WTC11 (cell line): ENCODE measurements around the gene RPTN. TPM values are rescaled to one million over a fixed set of nuclear protein-coding genes. Genes with fewer than 3 reads are reported as not detected.

Experiments
- ATAC-seq: fragments of 200-7000 bp; cut with Tn5 transposase; 2 replicates; pipeline ENCODE4 v1.10.0; 2021; ENCODE audit warnings: mild to moderate bottlenecking, moderate library complexity
- CTCF ChIA-PET: fragments of 300-600 bp; sonication (Branson Sonifier 250); formaldehyde crosslinking; loops from one replicate; lab custom pipeline; 2021; ENCODE audit warnings: antibody characterized with exemption; lab: Charles Lee
- POLR2A ChIA-PET: fragments of 350-600 bp; sonication (Branson Sonifier 250); formaldehyde crosslinking; loops from one replicate; lab custom pipeline; 2021; ENCODE audit warnings: antibody characterized with exemption; lab: Charles Lee
- DNase-seq: peaks from one replicate; pipeline ENCODE4 v3.0.0; 2021; ENCODE audit warnings: low spot score
- H3K27ac Mint-ChIP-seq: 2 replicates; pipeline ENCODE4 v1.8.0; 2021; ENCODE audit warnings: mixed read lengths
- H3K27me3 Mint-ChIP-seq: 2 replicates; pipeline ENCODE4 v1.8.0; 2021; ENCODE audit warnings: low read depth, mild to moderate bottlenecking, moderate library complexity, mixed read lengths
- H3K36me3 Mint-ChIP-seq: 2 replicates; pipeline ENCODE4 v1.8.0; 2021; ENCODE audit warnings: mixed read lengths
- H3K4me1 Mint-ChIP-seq: 2 replicates; pipeline ENCODE4 v1.8.0; 2022; ENCODE audit warnings: mixed read lengths
- H3K4me3 Mint-ChIP-seq: 2 replicates; pipeline ENCODE4 v1.8.0; 2021; ENCODE audit warnings: mild to moderate bottlenecking, moderate library complexity, mixed read lengths
- H3K9me3 Mint-ChIP-seq: 2 replicates; pipeline ENCODE4 v1.8.0; 2021; ENCODE audit warnings: mixed read lengths
- AFF4 ChIP-seq: sonication (generic); formaldehyde crosslinking; IDR thresholded peaks from 2 replicates; pipeline ENCODE4 v1.8.1; 2023; ENCODE audit warnings: mild to moderate bottlenecking, missing genetic modification reagents, borderline replicate concordance
- E2F1 ChIP-seq: sonication (generic); formaldehyde crosslinking; IDR thresholded peaks from 2 replicates; pipeline ENCODE4 v1.8.0; 2022; ENCODE audit warnings: mild to moderate bottlenecking, missing genetic modification reagents
- EMX1 ChIP-seq: fragments of 250-450 bp; sonication (Bioruptor Pico); IDR thresholded peaks from 2 replicates; pipeline ENCODE4 v1.8.0; 2021; ENCODE audit warnings: mild to moderate bottlenecking
- FOXJ3 ChIP-seq: sonication (generic); formaldehyde crosslinking; IDR thresholded peaks from 2 replicates; pipeline ENCODE4 v1.9.0; 2021; ENCODE audit warnings: missing genetic modification reagents, mild to moderate bottlenecking, borderline replicate concordance
- FOXP1 ChIP-seq: sonication (generic); formaldehyde crosslinking; IDR thresholded peaks from 2 replicates; pipeline ENCODE4 v1.8.0; 2022; ENCODE audit warnings: missing genetic modification reagents, mild to moderate bottlenecking, moderate library complexity, borderline replicate concordance
- GABPB1 ChIP-seq: sonication (generic); formaldehyde crosslinking; IDR thresholded peaks from 2 replicates; pipeline ENCODE4 v1.8.1; 2023; ENCODE audit warnings: mild to moderate bottlenecking, missing genetic modification reagents
- HMGXB4 ChIP-seq: sonication (generic); formaldehyde crosslinking; IDR thresholded peaks from 2 replicates; pipeline ENCODE4 v1.8.1; 2023; ENCODE audit warnings: mild to moderate bottlenecking, moderate library complexity, missing genetic modification reagents
- JUN ChIP-seq: sonication (generic); formaldehyde crosslinking; IDR thresholded peaks from 2 replicates; pipeline ENCODE4 v1.8.0; 2023; ENCODE audit warnings: mild to moderate bottlenecking, missing genetic modification reagents
- MLX ChIP-seq: sonication (generic); formaldehyde crosslinking; IDR thresholded peaks from 2 replicates; pipeline ENCODE4 v1.8.1; 2023; ENCODE audit warnings: mild to moderate bottlenecking, missing genetic modification reagents, moderate library complexity
- NFE2L1 ChIP-seq: sonication (generic); formaldehyde crosslinking; IDR thresholded peaks from 2 replicates; pipeline ENCODE4 v1.8.1; 2023; ENCODE audit warnings: missing genetic modification reagents
- NFYB ChIP-seq: sonication (generic); formaldehyde crosslinking; conservative IDR thresholded peaks from 2 replicates; pipeline ENCODE4 v1.8.0; 2022; ENCODE audit warnings: low read depth, missing genetic modification reagents
- NR2C2 ChIP-seq: sonication (generic); formaldehyde crosslinking; IDR thresholded peaks from 2 replicates; pipeline ENCODE4 v1.8.0; 2022; ENCODE audit warnings: mild to moderate bottlenecking, missing genetic modification reagents
- RELA ChIP-seq: sonication (generic); formaldehyde crosslinking; IDR thresholded peaks from 2 replicates; pipeline ENCODE4 v1.8.1; 2022; ENCODE audit warnings: missing genetic modification reagents, mild to moderate bottlenecking, borderline replicate concordance
- STAT6 ChIP-seq: sonication (generic); formaldehyde crosslinking; conservative IDR thresholded peaks from 2 replicates; pipeline ENCODE4 v1.8.1; 2023; ENCODE audit warnings: mild to moderate bottlenecking, low read depth, missing genetic modification reagents, moderate library complexity
- TEAD1 ChIP-seq: sonication (generic); formaldehyde crosslinking; IDR thresholded peaks from 2 replicates; pipeline ENCODE4 v1.8.0; 2022; ENCODE audit warnings: mild to moderate bottlenecking, missing genetic modification reagents
- ZNF232 ChIP-seq: sonication (generic); formaldehyde crosslinking; IDR thresholded peaks from 2 replicates; pipeline ENCODE4 v1.8.0; 2022; ENCODE audit warnings: mild to moderate bottlenecking, missing genetic modification reagents
- ZNF532 ChIP-seq: fragments of 250-450 bp; sonication (Bioruptor Pico); IDR thresholded peaks from 2 replicates; pipeline ENCODE4 v1.9.0; 2021; ENCODE audit warnings: mild to moderate bottlenecking, borderline replicate concordance
- ZNF671 ChIP-seq: fragments of 250-450 bp; sonication (Bioruptor Pico); IDR thresholded peaks from 2 replicates; pipeline ENCODE4 v1.8.0; 2021; ENCODE audit warnings: mild to moderate bottlenecking
- total RNA-seq: library from RNA; stranded (reverse); gene quantifications from 3 replicates; pipeline ENCODE4 v1.2.3, GENCODE V29; 2021

RPTN gene
- total RNA-seq, 1 experiment from 2014 or later: not detected

- peaks cover 31% of the 10 kb centered on the region for H3K36me3 Mint-ChIP-seq
- peaks cover 91% of the 10 kb centered on the region for H3K9me3 Mint-ChIP-seq
- H3K27me3 Mint-ChIP-seq: peaks cover 17% of the 10 kb centered on the region
- ATAC-seq: no peak
- no peak for DNase-seq
- H3K4me3 Mint-ChIP-seq: no peak overlapping the region
- TF ChIP-seq STAT6 (CRISPR knock-in tag) (no peak), FOXJ3 (CRISPR knock-in tag) (no peak), EMX1 (CRISPR knock-in tag) (no peak), TEAD1 (CRISPR knock-in tag) (no peak), ZNF671 (CRISPR knock-in tag) (no peak), NFYB (CRISPR knock-in tag) (no peak), NR2C2 (CRISPR knock-in tag) (no peak), ZNF532 (CRISPR knock-in tag) (no peak), E2F1 (CRISPR knock-in tag) (no peak), JUN (CRISPR knock-in tag) (no peak), RELA (CRISPR knock-in tag) (no peak), AFF4 (CRISPR knock-in tag) (no peak), ZNF232 (CRISPR knock-in tag) (no peak), HMGXB4 (CRISPR knock-in tag) (no peak), NFE2L1 (no peak), FOXP1 (no peak), GABPB1 (CRISPR knock-in tag) (no peak), MLX (no peak)
- TF ChIP-seq, all 79 proteins: peak for 0
- ChIA-PET POLR2A (no interaction called here), CTCF (no interaction called here)
- no peak overlapping the region for H3K27ac Mint-ChIP-seq
- no peaks in the 10 kb centered on the region for H3K4me1 Mint-ChIP-seq
Observed at GRCh38 chr1:152167835-152168534, 9.0 kb upstream of the RPTN start.
